ENCODE data around the gene UNCX. TPM values are rescaled to one million over a fixed set of nuclear protein-coding genes. Genes with fewer than 3 reads are reported as not detected.

UNCX gene
- total and polyA plus RNA-seq, 2 of the 4 experiments (the other 2 are of a cell fraction): not detected

- peak; percentile 39 for DNase-seq
- Histone ChIP-seq H2BK5ac (ENCODE audit: low read depth, low read length, poor library complexity, severe bottlenecking) (no peak overlapping the region), H2AK5ac (ENCODE audit: low read depth, low read length) (peak overlapping the region; percentile 27; the same call in 1 of the 2 replicates), H3K23ac (ENCODE audit: low read depth, low read length) (no peak overlapping the region), H2BK15ac (ENCODE audit: low read depth, low read length) (no peak overlapping the region), H3K18ac (ENCODE audit: low read depth, low read length) (no peak overlapping the region), H4K8ac (ENCODE audit: low read depth in 2 of 2, low read length in 2 of 2) (0 out of 4 replicates have a peak overlapping the region, but pooled peaks of 1 of the 2 experiments have one; percentile 25), H3K36me3 (ENCODE audit: control insufficient read depth, insufficient read depth, low read length) (no peaks in the 10 kb centered on the region), H2BK120ac (ENCODE audit: low read depth, low read length) (peak overlapping the region; percentile 22; the same call in 1 of the 2 replicates), H4K5ac (ENCODE audit: low read depth, low read length) (no peak overlapping the region), H3K9me3 (ENCODE audit: control insufficient read depth, insufficient read depth, low read length) (no peaks in the 10 kb centered on the region), H4K91ac (ENCODE audit: insufficient read depth, low read depth, low read length) (no peak overlapping the region), H2AFZ (replicated peaks; ENCODE audit: low read length, poor library complexity) (peak overlapping the region; percentile 70), H3K4me3 (ENCODE audit: insufficient read depth, low read depth, low read length) (no peak overlapping the region), H4K20me1 (ENCODE audit: insufficient read depth, low read length) (peaks cover 3% of the 10 kb centered on the region; the same call in 1 of the 2 replicates), H2BK20ac (ENCODE audit: low read depth, low read length) (no peak overlapping the region; the same call in 1 of the 2 replicates), H3K9ac (ENCODE audit: low read depth, low read length) (no peak overlapping the region), H3K4me1 (ENCODE audit: control insufficient read depth, insufficient read depth, low read length) (peaks cover 10% of the 10 kb centered on the region), H3K4me2 (ENCODE audit: low read depth, low read length) (no peak overlapping the region), H3K79me1 (ENCODE audit: low read depth in 1 of 2, low read length in 2 of 2) (no peaks in the 10 kb centered on the region), H3K4ac (ENCODE audit: low read depth, low read length) (no peak overlapping the region), H3K56ac (ENCODE audit: extremely low read depth, insufficient read depth, low read length) (no peak overlapping the region), H3K27ac (ENCODE audit: insufficient read depth, low read length) (no peak overlapping the region), H3K14ac (replicated peaks; ENCODE audit: low read depth, low read length) (no peak overlapping the region), H2AK9ac (replicated peaks; ENCODE audit: low read depth, low read length, poor library complexity) (peak overlapping the region; percentile 70), H3K27me3 (ENCODE audit: control insufficient read depth, insufficient read depth, low read length) (no peaks in the 10 kb centered on the region), H3K9me1 (ENCODE audit: insufficient read depth, low read length) (no peaks in the 10 kb centered on the region)
- TF ChIP-seq SMC3 (IDR thresholded peaks at IDR 0.05; ENCODE audit: low read depth, low read length) (peak; percentile 42), RAD21 (IDR thresholded peaks at IDR 0.05; ENCODE audit: low read length) (peak; percentile 64), FOS (IDR thresholded peaks at IDR 0.05; ENCODE audit: low read depth, low read length) (no peak), BHLHE40 (IDR thresholded peaks at IDR 0.05; ENCODE audit: low read depth, low read length) (no peak), NFE2L2 (IDR thresholded peaks at IDR 0.05; ENCODE audit: low read depth, low read length) (no peak), ELK1 (IDR thresholded peaks at IDR 0.05; ENCODE audit: borderline replicate concordance, low read depth, low read length) (no peak), MAFK (IDR thresholded peaks at IDR 0.05; ENCODE audit: low read depth, low read length) (no peak), CTCF (conservative IDR thresholded peaks at IDR 0.05; ENCODE audit: low read depth, low read length) (peak; percentile 61)
- intact Hi-C loops (cut with micrococcal nuclease): loop anchor here (2.0 to 5.0 kb wide), 3 partner anchors 218 to 278 kb away; no protein-coding TSS in a partner anchor
- 39% methylated on average over 13 of the region's 36 CpGs; no CpG with 5 or more reads in 1 of the 2 experiments for WGBS, 2 experiments (ENCODE audit: extremely low coverage in 2 of 2, insufficient read length in 1 of 2)
- CTCF ChIA-PET: interaction anchor here (0.8 kb wide), 1 partner anchor 11 kb away, joined by 3 read pairs; no protein-coding TSS in a partner anchor
- dilution Hi-C loops (cut with HindIII; ENCODE audit: low sequenced_read_pairs, unreplicated experiment): no loop called here
- POLR2A ChIA-PET (ENCODE audit: unreplicated experiment): no interaction called here
- BruUV-seq (replicated peaks): no TSS peak
- peak; percentile 65 for ATAC-seq (ENCODE audit: low read depth)
- in situ Hi-C loops (cut with MboI; ENCODE audit: low sequenced_read_pairs): no loop called here
Observed at GRCh38 chr7:1193593-1194424, 38.9 kb upstream of the UNCX start.

All from IMR-90 (cell line).